Measurements from ENCODE around the gene ITIH1. TPM values are rescaled to one million over a fixed set of nuclear protein-coding genes. Genes with fewer than 3 reads are reported as not detected.

The ITIH1 gene
- total and polyA plus RNA-seq, 4 donors = 0.11 to 0.50 (median 0.35) TPM

- Histone ChIP-seq H3K9ac (ENCODE audit: insufficient read depth in 1 of 2, low read length in 2 of 2) (no peak overlapping the region), H3K4me1 (ENCODE audit: control insufficient read depth in 5 of 5, insufficient read depth in 5 of 5, low read length in 5 of 5) (no peaks in the 10 kb centered on the region), H3K9me3 (ENCODE audit: control insufficient read depth in 4 of 4, insufficient read depth in 3 of 4, low read length in 3 of 4) (no peaks in the 10 kb centered on the region), H3K27ac (ENCODE audit: low read depth in 1 of 2, low read length in 1 of 2) (no peak overlapping the region), H3K36me3 (ENCODE audit: control insufficient read depth in 4 of 4, insufficient read depth in 4 of 4, low read length in 4 of 4) (no peaks in the 10 kb centered on the region), H3K4me3 (no peak overlapping the region), H3K27me3 (ENCODE audit: control insufficient read depth in 3 of 3, insufficient read depth in 3 of 3, low read length in 2 of 3) (no peaks in the 10 kb centered on the region)
- DNase-seq (no peak), ATAC-seq (ENCODE audit: insufficient read depth, low FRiP score) (no peak)
- WGBS, 2 donors = 56 to 80% methylated on average over 5 of the region's 5 CpGs
- TF ChIP-seq, protein P1, sequence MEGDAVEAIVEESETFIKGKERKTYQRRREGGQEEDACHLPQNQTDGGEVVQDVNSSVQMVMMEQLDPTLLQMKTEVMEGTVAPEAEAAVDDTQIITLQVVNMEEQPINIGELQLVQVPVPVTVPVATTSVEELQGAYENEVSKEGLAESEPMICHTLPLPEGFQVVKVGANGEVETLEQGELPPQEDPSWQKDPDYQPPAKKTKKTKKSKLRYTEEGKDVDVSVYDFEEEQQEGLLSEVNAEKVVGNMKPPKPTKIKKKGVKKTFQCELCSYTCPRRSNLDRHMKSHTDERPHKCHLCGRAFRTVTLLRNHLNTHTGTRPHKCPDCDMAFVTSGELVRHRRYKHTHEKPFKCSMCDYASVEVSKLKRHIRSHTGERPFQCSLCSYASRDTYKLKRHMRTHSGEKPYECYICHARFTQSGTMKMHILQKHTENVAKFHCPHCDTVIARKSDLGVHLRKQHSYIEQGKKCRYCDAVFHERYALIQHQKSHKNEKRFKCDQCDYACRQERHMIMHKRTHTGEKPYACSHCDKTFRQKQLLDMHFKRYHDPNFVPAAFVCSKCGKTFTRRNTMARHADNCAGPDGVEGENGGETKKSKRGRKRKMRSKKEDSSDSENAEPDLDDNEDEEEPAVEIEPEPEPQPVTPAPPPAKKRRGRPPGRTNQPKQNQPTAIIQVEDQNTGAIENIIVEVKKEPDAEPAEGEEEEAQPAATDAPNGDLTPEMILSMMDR (IDR thresholded peaks at IDR 0.05; ENCODE audit: control extremely low read depth, extremely low read depth) = no peak
These were observed 24.4 kb downstream of the ITIH1 start for GRCh38 chr3:52801839-52802238.

DNA sequence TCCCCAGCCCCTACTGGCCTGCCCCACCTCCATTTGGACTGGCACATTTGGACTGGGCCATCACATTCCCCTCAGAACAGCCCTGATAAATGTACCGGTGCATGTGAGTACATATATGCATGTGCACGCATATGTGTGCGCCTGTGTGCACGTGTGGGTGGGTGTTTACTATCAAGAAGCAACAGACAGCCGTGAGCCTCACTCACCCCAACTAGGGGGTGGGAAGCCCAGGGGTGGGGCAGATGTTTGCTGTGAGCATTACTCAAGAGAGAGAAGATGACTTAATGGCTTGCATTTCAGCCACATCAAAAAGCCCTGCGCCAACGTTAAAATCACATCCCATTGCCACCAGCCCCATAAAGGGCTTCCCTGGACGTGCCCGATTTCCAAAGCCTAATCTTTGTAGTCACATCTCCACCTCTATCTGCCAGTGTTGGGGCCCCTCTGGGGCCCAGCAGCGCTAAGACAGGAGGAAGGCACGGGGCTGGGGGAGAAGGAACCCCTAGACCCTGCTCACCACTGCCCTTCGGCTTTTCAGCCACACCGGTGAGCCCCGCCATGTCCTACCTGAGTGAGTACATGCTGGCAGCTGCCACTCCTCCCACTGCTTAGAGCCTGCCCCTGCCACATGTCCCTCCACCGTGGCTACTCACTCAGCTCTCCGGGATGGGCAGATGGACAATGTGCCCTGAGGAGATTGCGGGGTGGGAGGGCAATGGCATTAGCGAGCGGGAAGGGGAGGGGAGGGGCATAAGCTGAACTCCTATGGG lies 28.1 kb downstream of the ITIH1 start:
- WGBS, 2 donors = 78 to 85% methylated on average over 19 of the region's 19 CpGs
- no peak for DNase-seq

DNA sequence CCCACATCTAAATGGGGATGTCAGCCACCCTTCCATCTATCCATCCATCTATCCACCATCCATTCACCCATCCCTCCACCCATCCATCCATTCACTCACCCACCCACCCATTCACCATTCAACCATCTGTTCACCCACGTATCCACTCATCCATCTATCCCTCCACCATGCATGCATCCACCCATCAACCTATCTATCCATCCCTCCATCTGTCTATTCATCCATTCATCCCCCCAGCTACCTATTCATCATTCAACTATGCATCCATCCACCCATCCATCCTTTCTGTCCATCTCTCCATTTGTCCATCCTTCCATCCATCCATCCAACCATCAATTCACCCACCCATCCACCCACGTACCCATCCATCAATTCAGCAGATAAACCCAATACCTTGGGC lies 31.8 kb downstream of the ITIH1 start:
- WGBS, 2 donors = 72 to 77% methylated on average over 2 of the region's 2 CpGs
- DNase-seq (no peak), ATAC-seq (ENCODE audit: insufficient read depth, low FRiP score) (no peak)
- TF ChIP-seq, protein P1 (IDR thresholded peaks at IDR 0.05; ENCODE audit: control extremely low read depth, extremely low read depth) = no peak
- Histone ChIP-seq H3K36me3 (ENCODE audit: control insufficient read depth in 4 of 4, insufficient read depth in 4 of 4, low read length in 4 of 4) (no peaks in the 10 kb centered on the region), H3K9ac (ENCODE audit: insufficient read depth in 1 of 2, low read length in 2 of 2) (no peak overlapping the region), H3K4me3 (no peak overlapping the region), H3K4me1 (ENCODE audit: control insufficient read depth in 5 of 5, insufficient read depth in 5 of 5, low read length in 5 of 5) (no peaks in the 10 kb centered on the region), H3K27ac (ENCODE audit: low read depth in 1 of 2, low read length in 1 of 2) (no peak overlapping the region), H3K9me3 (ENCODE audit: control insufficient read depth in 4 of 4, insufficient read depth in 3 of 4, low read length in 3 of 4) (no peaks in the 10 kb centered on the region), H3K27me3 (ENCODE audit: control insufficient read depth in 3 of 3, insufficient read depth in 3 of 3, low read length in 2 of 3) (no peaks in the 10 kb centered on the region)

More for the DNA sequence above, 28.1 kb downstream of the ITIH1 start:
- Histone ChIP-seq H3K27me3 (ENCODE audit: control insufficient read depth in 3 of 3, insufficient read depth in 3 of 3, low read length in 2 of 3) (no peaks in the 10 kb centered on the region), H3K36me3 (ENCODE audit: control insufficient read depth in 4 of 4, insufficient read depth in 4 of 4, low read length in 4 of 4) (no peaks in the 10 kb centered on the region), H3K9me3 (ENCODE audit: control insufficient read depth in 4 of 4, insufficient read depth in 3 of 4, low read length in 3 of 4) (no peaks in the 10 kb centered on the region), H3K4me1 (ENCODE audit: control insufficient read depth in 5 of 5, insufficient read depth in 5 of 5, low read length in 5 of 5) (no peaks in the 10 kb centered on the region), H3K27ac (ENCODE audit: low read depth in 1 of 2, low read length in 1 of 2) (no peak overlapping the region), H3K9ac (ENCODE audit: insufficient read depth in 1 of 2, low read length in 2 of 2) (no peak overlapping the region), H3K4me3 (no peak overlapping the region)
- TF ChIP-seq, protein P1 (IDR thresholded peaks at IDR 0.05; ENCODE audit: control extremely low read depth, extremely low read depth) = no peak
- ATAC-seq (ENCODE audit: insufficient read depth, low FRiP score) = no peak
